Type B pancreatic cell (in vitro differentiated cells): ENCODE results near the gene RHOG. TPM values are rescaled to one million over a fixed set of nuclear protein-coding genes. Genes with fewer than 3 reads are reported as not detected.
A peak's percentile ranks its signal among the peaks of the same experiment; 100 is the strongest.

Experiments
- DNase-seq: peaks from one replicate; pipeline ENCODE4 v3.0.0; 2021; ENCODE audit warnings: mixed read lengths; ENCODE audit not compliant: unreplicated experiment; ENCODE audit errors: extremely low spot score
- H3K27ac Mint-ChIP-seq: 2 replicates; pipeline ENCODE4 v1.8.0; 2021; ENCODE audit warnings: mild to moderate bottlenecking, mixed read lengths
- H3K27me3 Mint-ChIP-seq: 2 replicates; pipeline ENCODE4 v1.8.0; 2021; ENCODE audit warnings: mixed read lengths
- H3K36me3 Mint-ChIP-seq: 2 replicates; pipeline ENCODE4 v1.8.0; 2021; ENCODE audit warnings: mixed read lengths
- H3K4me1 Mint-ChIP-seq: one replicate; pipeline ENCODE4 v1.8.0; 2021; ENCODE audit warnings: mixed read lengths; ENCODE audit not compliant: unreplicated experiment
- H3K4me3 Mint-ChIP-seq: 2 replicates; pipeline ENCODE4 v1.8.0; 2021; ENCODE audit warnings: mild to moderate bottlenecking, mixed read lengths
- H3K9me3 Mint-ChIP-seq: 2 replicates; pipeline ENCODE4 v1.8.0; 2021; ENCODE audit warnings: mixed read lengths
- total RNA-seq: library from RNA; stranded (reverse); gene quantifications from 2 replicates; pipeline ENCODE4 v1.2.1, GENCODE V29; 2021; ENCODE audit warnings: low replicate concordance
- TF ChIP-seq, protein P1 (sequence below): fragments of 200-600 bp; sonication (generic); conservative IDR thresholded peaks from 2 replicates; pipeline ENCODE4 v1.5.0; 2021; ENCODE audit warnings: antibody characterized with exemption, mild to moderate bottlenecking

Gene RHOG
- total RNA-seq, 1 donor from 2014 or later, result 30.8 TPM

DNA sequence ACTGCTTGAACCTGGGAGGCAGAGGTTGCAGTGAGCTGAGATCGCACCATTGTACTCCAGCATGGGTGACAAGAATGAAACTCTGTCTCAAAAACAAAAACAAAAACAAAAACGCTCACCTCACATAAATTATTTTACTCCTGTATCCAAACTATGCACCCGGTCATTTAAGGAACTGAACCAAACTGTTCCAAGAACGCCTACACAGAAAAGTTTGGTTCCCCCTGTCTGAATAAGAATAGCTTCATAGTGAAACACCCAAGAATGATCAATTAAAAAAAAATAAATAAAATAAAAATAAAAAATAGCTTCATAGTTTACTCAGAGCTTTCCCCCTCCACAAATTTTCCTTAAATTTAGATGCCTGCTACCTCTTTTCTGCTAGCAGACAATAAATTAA is 57.1 kb downstream of the RHOG start:
- no peak for DNase-seq
- Mint-ChIP-seq H3K4me1 (peaks cover 10% of the 10 kb centered on the region), H3K27ac (no peak overlapping the region), H3K27me3 (no peaks in the 10 kb centered on the region), H3K9me3 (no peaks in the 10 kb centered on the region), H3K36me3 (peaks cover 18% of the 10 kb centered on the region), H3K4me3 (no peak overlapping the region)
- TF ChIP-seq, protein P1, sequence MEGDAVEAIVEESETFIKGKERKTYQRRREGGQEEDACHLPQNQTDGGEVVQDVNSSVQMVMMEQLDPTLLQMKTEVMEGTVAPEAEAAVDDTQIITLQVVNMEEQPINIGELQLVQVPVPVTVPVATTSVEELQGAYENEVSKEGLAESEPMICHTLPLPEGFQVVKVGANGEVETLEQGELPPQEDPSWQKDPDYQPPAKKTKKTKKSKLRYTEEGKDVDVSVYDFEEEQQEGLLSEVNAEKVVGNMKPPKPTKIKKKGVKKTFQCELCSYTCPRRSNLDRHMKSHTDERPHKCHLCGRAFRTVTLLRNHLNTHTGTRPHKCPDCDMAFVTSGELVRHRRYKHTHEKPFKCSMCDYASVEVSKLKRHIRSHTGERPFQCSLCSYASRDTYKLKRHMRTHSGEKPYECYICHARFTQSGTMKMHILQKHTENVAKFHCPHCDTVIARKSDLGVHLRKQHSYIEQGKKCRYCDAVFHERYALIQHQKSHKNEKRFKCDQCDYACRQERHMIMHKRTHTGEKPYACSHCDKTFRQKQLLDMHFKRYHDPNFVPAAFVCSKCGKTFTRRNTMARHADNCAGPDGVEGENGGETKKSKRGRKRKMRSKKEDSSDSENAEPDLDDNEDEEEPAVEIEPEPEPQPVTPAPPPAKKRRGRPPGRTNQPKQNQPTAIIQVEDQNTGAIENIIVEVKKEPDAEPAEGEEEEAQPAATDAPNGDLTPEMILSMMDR, result no peak

GRCh38 chr11:3782963-3783362 is 57.8 kb downstream of the RHOG start:
- Mint-ChIP-seq H3K27me3 (no peaks in the 10 kb centered on the region), H3K4me3 (no peak overlapping the region), H3K27ac (peak overlapping the region; percentile 51), H3K4me1 (peaks cover 10% of the 10 kb centered on the region), H3K9me3 (no peaks in the 10 kb centered on the region), H3K36me3 (peaks cover 24% of the 10 kb centered on the region)
- TF ChIP-seq, protein P1, result no peak
- DNase-seq, result no peak

DNA sequence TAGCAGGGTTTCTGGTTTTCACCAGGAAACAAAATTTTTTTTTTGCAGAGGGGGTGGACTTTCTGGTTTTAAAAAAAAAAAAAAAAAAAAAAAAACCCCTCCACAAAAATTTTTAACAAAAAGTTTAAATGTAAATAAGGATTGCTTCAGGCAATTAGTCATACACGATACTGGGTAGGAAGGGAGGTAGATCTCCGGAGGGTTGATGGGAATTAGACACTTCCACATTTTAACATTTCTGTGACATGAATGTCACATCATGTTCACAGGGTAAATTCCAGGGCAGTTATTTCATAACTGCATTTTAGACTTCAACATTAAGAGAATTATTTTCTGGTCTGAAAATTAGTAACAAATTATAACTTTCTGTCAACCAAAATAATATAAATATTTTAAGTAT is 59.3 kb downstream of the RHOG start:
- no peak for DNase-seq
- peaks cover 27% of the 10 kb centered on the region for H3K36me3 Mint-ChIP-seq
- H3K27ac Mint-ChIP-seq, result peak overlapping the region; percentile 75

More for the DNA sequence above, 59.3 kb downstream of the RHOG start:
- TF ChIP-seq, protein P1, result no peak
- peaks cover 5% of the 10 kb centered on the region for H3K4me1 Mint-ChIP-seq
- H3K27me3 Mint-ChIP-seq, result no peaks in the 10 kb centered on the region
- H3K4me3 Mint-ChIP-seq, result no peak overlapping the region
- no peaks in the 10 kb centered on the region for H3K9me3 Mint-ChIP-seq

Other genes starting within 250 kb of the RHOG start
- gene ART5, start 199.0 kb downstream of the RHOG start, total RNA-seq, result 1.0 and 3.8 TPM in 2 replicates
- not detected in 2 replicates for gene ART1, start 195.8 kb downstream of the RHOG start, total RNA-seq
- 1.5 and 2.9 TPM in 2 replicates for gene CHRNA10, start 169.6 kb downstream of the RHOG start, total RNA-seq
- gene NUP98, start 43.4 kb downstream of the RHOG start, total RNA-seq, result 74.6 and 77.4 TPM in 2 replicates
- 42.3 and 43.1 TPM in 2 replicates for gene PGAP2, start 32.4 kb downstream of the RHOG start, total RNA-seq
- gene STIM1, start 14.7 kb upstream of the RHOG start, total RNA-seq, result 38.9 and 53.3 TPM in 2 replicates